Superior temporal gyrus (tissue), 1 donor: ENCODE results near the gene KCNE1.
"Not testable (repeated sequence)": the region's sequence is repeated elsewhere in the genome, so short reads cannot be mapped to it uniquely, and the experiment has no call there.

Source experiments
- DNase-seq: peaks from one replicate; pipeline ENCODE4 v3.0.0-alpha.2; 2016; ENCODE audit errors: extremely low spot score

Gene KCNE1

DNA sequence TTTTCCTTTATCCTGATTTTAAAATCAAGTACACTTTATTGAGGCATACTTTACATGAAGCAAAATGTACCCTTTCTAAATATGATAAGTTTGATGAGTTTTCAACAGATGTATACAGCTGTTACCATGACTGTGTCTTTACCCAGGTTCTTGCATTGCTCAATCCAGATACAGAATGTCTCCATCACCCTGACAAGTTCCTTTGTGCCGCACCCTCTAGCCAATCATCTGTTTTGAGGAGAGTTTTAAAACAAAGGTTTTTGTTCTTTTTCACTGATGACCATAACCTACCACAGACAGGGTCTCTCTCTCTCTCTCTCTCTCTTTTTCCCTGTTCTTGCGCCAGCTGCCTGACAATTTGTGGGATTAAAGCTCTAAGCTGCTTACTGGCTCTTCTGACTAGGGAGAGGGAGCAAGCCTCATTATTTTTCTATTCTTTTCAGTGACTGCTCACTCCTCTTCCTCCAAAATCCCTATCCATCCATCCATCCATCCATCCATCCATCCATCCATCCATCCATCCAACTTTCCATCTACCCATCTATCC is 1.2 kb upstream of the KCNE1 start:
- no peak for DNase-seq

DNA sequence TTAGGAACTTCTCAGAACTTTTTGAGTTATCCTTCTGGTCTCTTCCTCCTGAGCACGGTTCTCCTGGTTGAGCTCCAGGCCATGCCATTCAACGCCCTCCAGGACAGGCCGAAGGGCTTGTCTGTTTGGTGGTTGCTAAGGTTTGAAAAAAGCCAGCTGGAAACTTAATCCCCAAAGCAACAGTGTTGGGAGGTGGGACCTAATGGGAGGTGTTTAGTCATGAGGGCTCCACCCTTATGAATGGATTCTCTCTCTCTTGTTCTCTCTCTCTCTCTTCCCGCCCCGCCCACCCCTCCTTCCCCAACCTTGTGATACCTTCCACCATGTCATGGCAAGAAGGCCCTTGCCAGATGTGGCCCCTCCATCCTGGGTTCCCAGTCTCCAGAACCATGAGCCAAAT is 829 bp downstream of the KCNE1 start:
- no peak for DNase-seq

GRCh38 chr21:34510148-34511142 is 1.6 kb downstream of the KCNE1 start:
- peak; percentile 42 for DNase-seq

DNA sequence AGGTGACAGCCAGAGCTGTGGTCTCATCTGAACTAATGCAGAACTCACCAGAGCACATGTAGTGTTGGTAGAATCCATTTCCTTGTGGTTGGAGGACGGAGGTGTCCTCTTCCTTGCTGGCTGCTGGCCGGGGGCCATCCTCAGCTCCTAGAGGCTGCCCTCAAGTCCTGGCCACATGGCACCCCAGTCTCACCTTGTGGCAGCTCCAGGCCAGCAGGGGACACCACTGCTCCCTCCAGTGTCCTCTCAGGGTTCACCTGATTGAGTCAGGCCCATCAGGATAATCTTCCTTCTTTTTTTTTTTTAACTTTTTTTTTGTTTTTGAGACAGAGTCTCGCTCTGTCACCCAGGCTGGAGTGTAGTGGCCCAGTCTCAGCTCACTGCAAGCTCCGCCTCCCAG is 2.9 kb downstream of the KCNE1 start:
- no peak for DNase-seq

DNA sequence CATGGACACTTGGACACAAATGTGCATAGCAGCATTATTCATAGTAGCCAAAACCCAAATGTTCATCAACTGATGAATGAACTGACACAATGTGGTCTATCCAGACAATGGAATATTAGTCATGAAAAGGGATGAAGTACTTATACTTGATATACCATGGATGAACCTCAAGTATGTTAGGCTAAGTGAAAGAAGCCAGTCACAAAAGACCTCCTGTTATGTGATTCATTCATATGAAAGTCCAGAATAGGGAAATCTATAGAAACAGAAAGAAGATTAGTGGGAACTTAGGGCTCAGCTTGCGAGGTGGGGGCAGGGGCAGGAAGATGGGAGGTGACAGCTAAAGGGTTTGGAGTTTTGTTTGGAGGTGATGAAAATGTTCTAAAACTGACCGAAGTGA is 7.4 kb downstream of the KCNE1 start:
- no peak for DNase-seq

DNA sequence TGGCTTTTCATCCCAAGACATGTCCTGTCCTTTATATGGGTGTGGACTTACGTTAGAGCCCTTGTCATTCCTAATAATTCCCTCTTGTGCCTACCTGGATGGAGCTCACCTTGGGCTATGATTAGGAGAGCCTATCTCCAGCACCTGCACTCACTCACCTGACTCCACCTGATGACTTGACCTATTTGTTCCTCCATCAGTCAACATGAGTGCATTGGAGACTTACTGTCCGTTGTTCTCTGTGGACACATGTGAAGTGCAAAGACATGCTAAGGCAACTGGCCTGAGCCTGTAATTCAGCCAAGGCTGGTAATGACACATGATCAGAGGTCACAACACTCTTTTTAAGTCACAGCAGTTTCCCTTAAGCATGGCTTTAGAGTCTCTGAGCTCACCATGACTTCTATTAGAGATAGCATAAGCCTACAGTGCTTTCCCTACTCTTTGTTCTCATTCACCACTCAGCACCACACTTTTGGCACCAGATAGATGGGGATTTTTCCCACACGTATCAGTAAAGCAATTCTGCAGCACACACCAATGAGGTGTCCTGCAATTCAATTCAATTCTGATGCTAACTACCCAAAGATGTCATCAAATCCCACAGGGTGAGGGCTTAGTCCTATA is 9.4 kb downstream of the KCNE1 start:
- DNase-seq, result no peak

DNA sequence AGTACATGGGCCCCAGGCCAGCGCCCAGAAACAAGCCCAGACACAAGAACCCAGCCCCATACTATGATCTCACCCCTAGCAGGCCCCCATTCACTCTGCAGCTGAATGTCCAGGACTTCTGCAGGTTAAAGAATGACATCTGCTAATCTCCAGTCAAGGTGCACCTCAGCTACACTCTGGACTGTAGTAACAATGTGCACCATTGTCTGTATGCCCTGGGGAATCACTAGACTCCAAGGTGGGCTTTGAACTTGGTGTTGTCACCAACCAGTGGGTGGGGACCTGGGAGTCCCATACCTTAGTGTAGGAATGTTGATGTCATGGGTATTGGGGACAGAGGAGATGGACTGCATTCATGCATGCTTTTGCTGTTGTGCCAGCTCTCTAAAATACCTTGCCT is 10.3 kb downstream of the KCNE1 start:
- no peak for DNase-seq

- no peak for DNase-seq
These were observed 11.8 kb downstream of the KCNE1 start for GRCh38 chr21:34500191-34500590.

DNA sequence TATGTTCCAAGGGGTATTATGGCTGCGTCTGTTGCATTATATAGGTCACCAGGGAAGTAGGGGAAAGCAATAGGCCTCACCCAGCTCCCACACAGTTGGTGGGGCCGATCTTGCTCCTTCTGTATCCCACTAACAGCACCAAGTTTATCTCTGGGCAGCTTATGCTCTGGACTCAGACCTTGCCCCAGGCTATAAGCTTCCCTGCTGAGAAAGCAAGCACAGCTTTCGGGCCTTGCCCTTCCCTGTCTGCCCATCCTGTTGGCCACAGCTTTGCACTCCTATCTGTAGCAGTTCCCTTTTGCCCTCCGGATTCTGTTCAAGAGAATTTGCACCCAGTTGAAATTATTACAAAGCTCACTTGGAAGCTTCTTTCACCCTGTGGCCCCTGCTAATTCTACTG is 12.9 kb downstream of the KCNE1 start:
- no peak for DNase-seq

- no peak for DNase-seq
These were observed 13.4 kb downstream of the KCNE1 start for GRCh38 chr21:34498623-34499022.

GRCh38 chr21:34483854-34484253 is 28.2 kb downstream of the KCNE1 start:
- not testable (repeated sequence) for DNase-seq

DNA sequence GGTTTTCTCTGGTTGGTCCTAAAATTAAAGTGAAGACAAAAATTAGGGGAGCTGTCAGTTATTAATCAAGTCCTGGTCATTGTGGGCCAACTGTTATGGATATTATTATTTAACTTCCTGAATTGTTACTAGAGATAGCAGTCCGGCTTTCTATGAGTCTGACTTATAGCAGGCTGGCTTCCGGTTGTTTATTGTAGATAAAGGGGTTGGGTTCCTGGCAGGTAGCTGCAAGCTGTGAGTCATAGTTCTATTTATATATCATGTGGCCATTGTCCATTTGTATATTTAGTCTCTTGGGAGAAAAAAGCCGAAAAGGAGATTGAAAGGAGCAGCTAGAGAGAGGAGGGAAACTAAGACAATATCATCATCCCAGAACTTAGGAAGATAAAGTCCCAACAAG is 28.6 kb downstream of the KCNE1 start:
- DNase-seq, result not testable (repeated sequence)

- DNase-seq, result not testable (repeated sequence)
These were observed 44.7 kb downstream of the KCNE1 start for GRCh38 chr21:34467333-34467732.

DNA sequence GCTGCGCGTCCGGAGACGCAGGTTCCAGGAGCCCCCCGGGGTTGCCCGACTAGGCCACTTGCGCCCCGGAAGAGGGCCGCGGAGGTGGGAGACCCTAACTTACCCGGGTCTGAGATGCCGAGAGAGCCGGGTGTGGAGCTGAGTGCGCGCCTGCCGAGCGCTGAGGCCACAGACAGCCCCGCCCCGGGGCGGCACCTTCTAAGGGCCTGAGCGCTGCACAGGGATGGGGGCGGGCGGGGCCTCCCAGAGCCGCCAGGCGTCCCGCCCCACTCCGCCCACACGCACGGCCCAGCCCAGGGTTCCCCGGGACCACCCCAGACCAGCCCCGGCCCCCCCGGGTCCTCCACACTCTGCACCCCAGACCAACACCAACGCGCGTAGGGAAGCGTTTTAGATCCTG is 52.6 kb downstream of the KCNE1 start:
- DNase-seq, result not testable (repeated sequence)

- DNase-seq, result not testable (repeated sequence)
These were observed 53.7 kb downstream of the KCNE1 start for GRCh38 chr21:34458266-34458665.

DNA sequence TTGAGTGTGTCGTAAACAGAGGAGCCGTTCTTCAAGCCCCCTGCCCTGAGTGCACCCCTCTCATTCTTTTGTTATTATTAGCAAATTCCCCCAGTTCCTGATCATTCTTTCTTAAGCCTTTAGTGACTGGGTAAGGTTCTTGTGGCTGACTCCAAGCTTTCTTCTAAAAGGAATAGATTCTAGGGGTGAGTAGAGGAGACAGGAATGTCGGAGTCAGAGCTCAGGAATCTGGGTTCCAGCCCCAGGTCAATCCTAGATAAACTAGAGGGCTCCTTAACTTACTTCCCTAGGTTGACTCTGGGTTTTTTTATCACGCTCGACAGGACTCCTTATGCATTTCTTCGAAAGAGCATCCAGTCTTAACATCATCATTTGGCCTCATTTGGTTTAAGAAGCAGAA is 55.8 kb downstream of the KCNE1 start:
- DNase-seq, result not testable (repeated sequence)

DNA sequence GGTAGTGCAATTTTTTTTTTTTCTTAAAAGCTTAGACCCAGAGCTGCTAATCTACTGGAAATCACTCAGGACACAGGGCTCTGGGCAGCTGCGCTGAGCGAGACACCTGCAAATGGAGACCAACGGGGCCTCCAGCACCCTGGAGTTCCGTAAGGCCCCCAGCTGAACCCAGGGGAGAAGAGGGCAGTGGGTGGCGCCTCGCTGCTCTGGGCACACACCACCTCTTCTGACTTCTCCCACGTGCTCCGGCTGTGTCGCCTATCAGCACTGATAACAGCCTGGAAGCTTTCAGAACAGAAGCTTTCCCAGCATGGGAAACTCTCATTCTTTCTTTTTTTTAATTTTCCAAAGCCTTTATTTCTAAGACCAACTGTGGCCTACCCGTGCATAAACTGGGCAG is 56.4 kb downstream of the KCNE1 start:
- DNase-seq, result not testable (repeated sequence)

- DNase-seq, result not testable (repeated sequence)
These were observed 65.0 kb downstream of the KCNE1 start for GRCh38 chr21:34447018-34447417.

DNA sequence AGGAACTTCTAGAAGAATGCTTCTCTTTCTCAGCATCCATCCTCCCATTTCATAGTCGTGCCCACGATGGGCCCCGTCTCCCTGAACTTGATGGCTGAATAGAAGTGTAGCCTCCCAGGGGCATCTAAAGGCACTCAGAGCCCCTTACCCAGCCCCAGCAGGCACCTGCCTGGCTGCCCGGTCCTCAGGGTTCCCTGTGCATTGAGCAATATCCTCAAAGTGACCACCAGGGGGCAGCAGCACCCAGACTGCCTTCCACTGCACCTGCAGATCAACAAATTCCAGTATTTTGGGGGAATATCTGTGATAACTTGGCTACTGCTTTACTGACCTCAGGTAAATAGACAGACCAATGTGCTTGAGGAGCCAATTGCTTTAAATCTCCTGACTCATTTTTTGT is 68.5 kb downstream of the KCNE1 start:
- not testable (repeated sequence) for DNase-seq

- DNase-seq, result not testable (repeated sequence)
These were observed 82.3 kb downstream of the KCNE1 start for GRCh38 chr21:34429710-34430109.

GRCh38 chr21:34428441-34428840 is 83.6 kb downstream of the KCNE1 start:
- not testable (repeated sequence) for DNase-seq

- DNase-seq, result not testable (repeated sequence)
These were observed 84.7 kb downstream of the KCNE1 start for GRCh38 chr21:34427339-34427738.

- not testable (repeated sequence) for DNase-seq
These were observed 88.2 kb downstream of the KCNE1 start, which contains the start of gene SMIM34 for GRCh38 chr21:34423805-34424204. TSS of gene SMIM34 (minus strand) at chr21:34423951. CDS start at chr21:34423839, 112 bp downstream.
